HUDEP-2 (cell line): Measurements from ENCODE around the gene EPG5.
A peak's percentile ranks its signal among the peaks of the same experiment; 100 is the strongest.
"Not testable (repeated sequence)": the region's sequence is repeated elsewhere in the genome, so short reads cannot be mapped to it uniquely, and the experiment has no call there.

ENCODE experiments used
- DNase-seq, 76 experiments: peaks; one replicate each; lab custom pipeline; 2025; ENCODE audit not compliant: unreplicated experiment in 76 of 76; lab: John Stamatoyannopoulos, UW

The EPG5 gene

DNA sequence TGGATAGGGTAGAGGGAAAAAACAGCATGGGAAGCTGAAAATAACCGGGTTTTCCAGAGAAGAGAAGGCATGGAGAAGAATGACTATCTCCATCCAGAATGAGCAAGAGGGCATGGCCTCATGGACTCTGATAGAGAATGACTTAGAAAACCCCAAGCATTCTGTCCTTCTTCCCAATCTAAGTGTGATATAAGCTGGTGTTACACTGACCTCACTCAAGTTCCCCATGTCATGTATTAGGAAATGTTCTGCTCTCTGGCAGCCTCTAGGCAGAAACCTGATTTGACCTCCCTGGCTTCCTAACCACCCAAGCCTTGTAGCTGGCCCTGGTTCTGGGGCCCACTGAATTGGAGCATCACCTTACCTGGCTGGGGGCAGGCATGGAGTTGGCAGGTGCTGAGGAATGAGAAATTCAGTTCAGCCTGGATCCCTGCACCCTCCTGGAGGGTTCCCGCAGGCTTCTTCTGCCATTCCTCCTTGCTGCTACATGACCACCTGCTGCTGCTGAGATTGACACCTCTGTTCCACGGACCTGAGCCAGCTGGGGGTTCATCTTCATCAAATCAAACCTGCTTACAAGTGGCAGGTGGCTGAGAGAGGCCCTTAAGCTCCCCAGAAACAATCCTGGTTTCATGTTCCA lies 146.9 kb downstream of the EPG5 start:
- DNase-seq = no peak

DNA sequence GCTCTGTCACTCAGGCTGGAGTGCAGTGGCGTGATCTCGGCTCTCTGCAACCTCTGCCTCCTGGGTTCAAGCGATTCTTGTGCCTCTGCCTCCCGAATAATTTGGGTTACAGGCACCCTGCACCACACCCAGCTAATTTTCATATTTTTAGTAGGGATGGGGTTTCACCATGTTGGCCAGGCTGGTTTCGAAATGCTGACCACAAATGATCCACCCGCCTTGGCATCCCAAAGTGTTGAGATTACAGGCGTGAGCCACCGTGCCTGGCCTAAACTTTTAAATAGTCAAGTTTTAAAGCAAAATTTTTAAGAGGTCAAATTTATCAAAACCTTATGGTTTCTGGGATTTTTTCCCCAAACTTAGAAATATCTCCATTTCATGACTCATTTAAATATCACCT lies 148.4 kb downstream of the EPG5 start:
- DNase-seq = not testable (repeated sequence)

DNA sequence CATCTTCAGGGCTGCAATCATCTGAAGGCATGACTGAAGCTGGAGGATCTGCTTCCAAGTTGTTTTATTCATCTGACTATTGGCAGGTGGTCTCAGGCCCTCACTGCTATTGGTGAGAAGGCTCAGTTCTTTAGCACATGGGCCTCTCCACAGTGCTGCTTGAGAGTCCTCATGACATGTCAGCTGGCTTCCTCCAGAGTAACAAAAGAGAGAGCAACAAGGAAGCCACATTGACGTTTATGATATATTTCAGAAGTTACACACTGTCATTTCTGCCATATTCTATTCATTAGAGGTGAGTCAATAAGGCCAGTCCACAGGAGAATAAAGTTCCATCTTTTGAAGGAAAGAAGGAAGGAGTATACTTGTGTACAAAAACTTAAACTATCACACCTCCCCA lies 149.6 kb downstream of the EPG5 start:
- DNase-seq = no peak

DNA sequence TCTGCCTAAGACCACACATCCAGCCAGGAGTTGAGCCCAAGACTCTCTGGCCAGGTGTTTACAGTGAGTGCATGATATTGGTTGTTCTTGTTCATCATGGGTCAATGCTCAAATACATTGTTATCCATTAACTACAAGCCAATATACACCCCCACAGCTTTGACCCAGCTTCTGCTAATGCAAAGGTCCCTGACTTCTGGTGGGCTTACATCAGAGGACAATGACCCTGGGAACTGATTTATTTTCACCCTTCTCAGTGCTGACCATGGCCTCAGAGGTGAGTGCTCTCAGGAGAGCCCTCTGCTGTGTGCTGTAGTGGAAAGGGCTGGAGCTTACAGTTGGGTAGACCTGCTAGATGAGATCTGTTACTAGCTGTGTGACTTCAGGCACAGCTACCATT lies 152.4 kb downstream of the EPG5 start:
- DNase-seq = not testable (repeated sequence)

DNA sequence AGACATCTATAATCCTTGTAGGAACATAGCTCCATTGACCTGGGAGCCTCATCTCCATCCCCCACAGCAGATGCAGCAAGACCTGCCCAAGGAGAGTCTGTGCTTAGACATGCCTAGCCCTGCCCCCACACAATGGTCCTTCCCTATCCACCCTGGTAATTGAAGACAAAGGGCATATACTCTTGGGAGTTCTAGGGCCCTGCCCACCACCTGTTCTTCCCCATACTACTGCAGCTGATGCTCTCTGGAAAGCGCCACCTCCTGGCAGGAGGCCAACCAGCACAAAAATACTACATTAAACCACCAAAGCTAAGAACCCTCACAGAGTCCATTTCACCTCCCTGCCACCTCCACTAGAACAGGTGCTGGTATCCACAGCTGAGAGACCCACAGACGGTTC lies 160.0 kb downstream of the EPG5 start:
- DNase-seq = peak in 22 of 76 experiments; percentile 5 to 49 (median 20)

DNA sequence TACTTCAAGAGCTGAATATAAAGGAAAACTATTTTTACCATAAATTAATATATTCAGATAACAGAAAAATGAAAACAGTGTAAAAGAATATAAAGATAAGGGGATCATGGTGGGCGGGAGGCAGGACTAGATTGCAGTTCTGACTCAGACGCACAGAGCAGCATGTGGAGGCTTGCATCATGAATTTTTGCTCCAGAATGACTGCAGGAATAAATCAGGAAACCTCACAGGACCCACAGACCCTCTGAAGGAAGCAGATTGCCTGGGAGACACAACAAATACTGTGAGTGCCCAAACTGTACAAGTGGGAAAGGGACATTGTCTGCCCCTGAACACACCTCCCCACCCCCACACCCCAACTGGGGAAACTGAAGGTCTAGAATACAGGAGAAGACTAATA lies 160.9 kb downstream of the EPG5 start:
- peak in 1 of 76 experiments; percentile 10 for DNase-seq

DNA sequence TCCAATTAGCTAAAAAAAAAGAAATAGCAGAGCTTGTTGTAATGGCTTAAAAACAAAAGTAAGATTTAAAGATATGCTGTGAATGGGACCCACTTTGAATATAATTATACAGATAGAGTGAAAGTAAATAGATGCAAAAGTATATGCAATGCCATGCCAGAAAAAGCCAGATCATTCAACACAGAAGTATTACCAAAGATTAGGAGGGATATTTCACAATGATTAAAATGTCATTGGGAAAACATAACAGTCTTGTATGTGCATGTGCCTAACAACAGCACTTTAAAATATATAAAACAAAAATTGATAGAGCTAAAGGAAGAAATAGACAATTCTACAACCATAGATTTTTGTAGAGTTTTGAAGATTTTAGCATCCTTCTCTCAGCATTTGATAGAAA lies 161.6 kb downstream of the EPG5 start:
- no peak for DNase-seq

DNA sequence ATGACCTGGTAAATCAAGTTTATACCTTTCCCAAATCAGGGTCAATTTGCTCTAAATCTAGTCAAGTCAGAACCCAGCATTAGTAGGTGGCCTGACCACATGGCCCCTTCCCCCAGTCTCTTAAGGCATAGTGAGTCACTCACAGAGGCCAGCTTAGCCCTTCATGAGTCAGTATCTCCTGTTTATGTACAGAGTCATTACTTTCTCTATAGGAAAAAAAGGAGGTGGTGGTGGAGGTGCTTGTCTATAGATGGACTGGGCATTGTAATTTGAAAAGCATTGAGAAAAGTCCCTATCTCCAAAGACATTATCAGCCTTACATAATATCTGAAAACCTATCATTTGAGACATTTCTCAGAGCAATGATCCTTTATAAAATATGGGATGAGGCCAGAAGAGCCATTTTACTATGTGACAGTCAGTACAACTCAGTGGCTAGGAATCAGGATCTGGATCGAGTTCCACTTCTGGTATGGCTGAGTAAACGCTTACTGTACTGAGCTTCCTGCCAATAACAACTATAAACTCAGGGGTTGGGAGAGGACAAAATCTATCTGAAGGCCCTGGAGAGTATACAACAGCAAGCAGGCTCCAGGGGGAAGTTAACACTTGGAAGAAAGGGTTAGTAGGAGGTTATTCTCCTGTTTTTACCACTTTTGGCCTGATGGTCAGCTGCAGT lies 164.2 kb downstream of the EPG5 start:
- peak in 19 of 76 experiments; percentile 9 to 58 (median 31) for DNase-seq

DNA sequence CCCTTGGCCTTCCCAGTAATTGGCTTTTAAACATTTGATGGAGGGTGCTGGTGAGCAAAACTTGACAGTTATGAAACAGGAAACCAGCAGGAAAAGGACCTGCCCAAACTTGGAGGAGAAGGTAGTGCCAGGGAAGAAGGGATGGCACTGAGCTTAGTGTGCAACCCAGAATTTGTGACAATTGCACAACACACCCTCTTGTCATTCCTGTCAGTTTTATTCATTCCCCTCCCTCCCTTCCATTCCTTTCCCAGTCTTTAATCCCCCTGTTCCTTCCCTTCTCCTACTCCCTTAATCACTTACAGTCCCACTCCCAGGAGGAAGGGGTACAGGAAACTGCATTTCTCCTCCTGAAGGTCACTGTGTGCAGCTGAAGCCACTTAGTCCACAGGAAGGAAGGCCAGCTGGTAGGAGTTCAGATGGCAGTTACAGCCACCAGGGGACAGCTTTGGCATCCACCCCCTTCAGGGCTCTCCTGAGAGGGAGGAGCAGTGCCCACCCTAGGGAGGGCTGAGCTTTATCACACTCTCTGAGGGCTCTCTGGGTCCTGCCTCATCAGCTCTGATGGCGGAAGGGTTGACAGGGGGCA lies 165.6 kb downstream of the EPG5 start:
- DNase-seq = no peak
